Tibial nerve (tissue), 4 donors: ENCODE data around the gene DCAF6. TPM values are rescaled to one million over a fixed set of nuclear protein-coding genes. Genes with fewer than 3 reads are reported as not detected.

Experiments
- DNase-seq, 2 donors: peaks; one replicate each; pipeline ENCODE4 v3.0.0-alpha.2; 2019; ENCODE audit warnings: low spot score in 2 of 2
- H3K27ac ChIP-seq, 4 donors: fragments of 200-600 bp; sonication (generic) in 3 of 4; one replicate each; pipeline ENCODE4 v1.5.1; 2017 to 2019; ENCODE audit warnings: mild to moderate bottlenecking in 1 of 4
- H3K27me3 ChIP-seq, 2 donors: fragments of 200-600 bp; sonication (generic) in 1 of 2; one replicate each; pipeline versions ENCODE4 v1.5.1 to v1.6.0; 2017 to 2019
- H3K36me3 ChIP-seq, 3 donors: fragments of 200-600 bp; sonication (generic); one replicate each; pipeline ENCODE4 v1.5.1; 2018 to 2019
- H3K4me1 ChIP-seq, 4 donors: fragments of 200-600 bp; sonication (generic) in 3 of 4; one replicate each; pipeline ENCODE4 v1.5.1; 2017 to 2019
- H3K4me3 ChIP-seq, 4 donors: fragments of 200-600 bp; sonication (generic) in 3 of 4; one replicate each; pipeline ENCODE4 v1.5.1; 2017 to 2019; ENCODE audit warnings: mild to moderate bottlenecking in 1 of 4, moderate library complexity in 1 of 4
- H3K9me3 ChIP-seq, 4 donors: fragments of 200-600 bp; sonication (generic) in 3 of 4; one replicate each; pipeline ENCODE4 v1.5.1; 2017 to 2019
- EP300 ChIP-seq, 2 donors: sonication (generic); formaldehyde crosslinking; IDR thresholded peaks; one replicate each; pipeline ENCODE4 v1.6.1; 2017; ENCODE audit warnings: antibody characterized with exemption in 2 of 2, mild to moderate bottlenecking in 1 of 2
- POLR2A ChIP-seq, 2 donors: fragments of 450-650 bp; IDR thresholded peaks; one replicate each; pipeline ENCODE4 v1.6.1; 2017; ENCODE audit warnings: antibody characterized with exemption in 2 of 2, mild to moderate bottlenecking in 2 of 2, moderate library complexity in 2 of 2
- WGBS, 2 donors: methylation state at CpG; one replicate each; pipeline ENCODE4 v1.1.5; 2018; 5-methylcytosine and 5-hydroxymethylcytosine counted together
- total RNA-seq, 4 donors: library from RNA; depleted of rRNA; stranded (reverse); fragments of >200 nt; gene quantifications; one replicate each; pipeline ENCODE4 v1.1.0, GENCODE V29; 2016
- TF ChIP-seq, protein P1 (sequence below), 5 experiments: fragments of 200-600 bp in 3 of 5; fragments of 450-650 bp in 2 of 5; sonication (generic) in 3 of 5; IDR thresholded peaks; one replicate each; pipeline ENCODE4 v1.5.1; 2016 to 2019; ENCODE audit warnings: antibody characterized with exemption in 5 of 5, mild to moderate bottlenecking in 3 of 5, moderate library complexity in 2 of 5

Gene DCAF6
- total RNA-seq, 4 donors from 2014 or later, result 75.7 to 118 (median 77.4) TPM

DNA sequence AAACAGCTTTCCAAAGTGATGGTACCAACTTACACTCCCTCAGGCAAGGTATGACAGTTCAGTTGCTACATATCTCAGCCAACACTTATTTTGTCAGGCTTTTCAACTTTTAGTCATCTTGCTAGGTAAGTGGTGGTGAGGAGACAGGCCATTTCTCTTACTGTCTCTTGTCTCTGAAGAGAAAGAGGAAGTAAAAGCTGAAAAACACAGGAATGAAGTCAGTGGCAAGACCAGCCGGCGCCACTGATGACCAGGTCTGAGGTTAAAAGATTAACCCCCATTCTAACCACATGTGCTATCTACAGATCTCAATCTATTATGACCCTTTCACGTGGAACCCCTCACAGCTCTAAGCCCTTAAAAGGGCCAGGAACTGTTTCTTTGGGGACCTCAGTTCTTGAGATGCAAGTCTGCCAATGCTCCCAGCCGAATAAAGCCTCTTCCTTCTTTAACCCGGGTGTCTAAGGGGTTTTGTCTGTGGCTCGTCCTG, 26.7 kb upstream of the DCAF6 start:
- H3K9me3 ChIP-seq, result peaks cover 0 to 5% (median 0%) of the 10 kb centered on the region in 4 donors
- H3K36me3 ChIP-seq, result no peaks in the 10 kb centered on the region
- no peak overlapping the region for H3K4me3 ChIP-seq
- no peaks in the 10 kb centered on the region for H3K4me1 ChIP-seq
- WGBS, 2 donors, result 87 to 89% methylated on average over 6 of the region's 6 CpGs
- no peak overlapping the region for H3K27ac ChIP-seq
- no peak for DNase-seq
- TF ChIP-seq, protein P1, sequence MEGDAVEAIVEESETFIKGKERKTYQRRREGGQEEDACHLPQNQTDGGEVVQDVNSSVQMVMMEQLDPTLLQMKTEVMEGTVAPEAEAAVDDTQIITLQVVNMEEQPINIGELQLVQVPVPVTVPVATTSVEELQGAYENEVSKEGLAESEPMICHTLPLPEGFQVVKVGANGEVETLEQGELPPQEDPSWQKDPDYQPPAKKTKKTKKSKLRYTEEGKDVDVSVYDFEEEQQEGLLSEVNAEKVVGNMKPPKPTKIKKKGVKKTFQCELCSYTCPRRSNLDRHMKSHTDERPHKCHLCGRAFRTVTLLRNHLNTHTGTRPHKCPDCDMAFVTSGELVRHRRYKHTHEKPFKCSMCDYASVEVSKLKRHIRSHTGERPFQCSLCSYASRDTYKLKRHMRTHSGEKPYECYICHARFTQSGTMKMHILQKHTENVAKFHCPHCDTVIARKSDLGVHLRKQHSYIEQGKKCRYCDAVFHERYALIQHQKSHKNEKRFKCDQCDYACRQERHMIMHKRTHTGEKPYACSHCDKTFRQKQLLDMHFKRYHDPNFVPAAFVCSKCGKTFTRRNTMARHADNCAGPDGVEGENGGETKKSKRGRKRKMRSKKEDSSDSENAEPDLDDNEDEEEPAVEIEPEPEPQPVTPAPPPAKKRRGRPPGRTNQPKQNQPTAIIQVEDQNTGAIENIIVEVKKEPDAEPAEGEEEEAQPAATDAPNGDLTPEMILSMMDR (IDR thresholded peaks at IDR 0.05), result no peak
- no peak for TF ChIP-seq EP300 (IDR thresholded peaks at IDR 0.05)
- TF ChIP-seq POLR2A (IDR thresholded peaks at IDR 0.05), result no peak
- H3K27me3 ChIP-seq, result no peaks in the 10 kb centered on the region

GRCh38 chr1:167910530-167910929, 26.0 kb upstream of the DCAF6 start:
- DNase-seq, result no peak
- WGBS, 2 donors, result 70 to 81% methylated on average over 2 of the region's 2 CpGs
- no peak overlapping the region for H3K27ac ChIP-seq
- H3K4me3 ChIP-seq, result no peak overlapping the region
- H3K36me3 ChIP-seq, result peaks cover 0 to 6% (median 0%) of the 10 kb centered on the region in 3 donors
- H3K4me1 ChIP-seq, result no peaks in the 10 kb centered on the region
- TF ChIP-seq POLR2A (IDR thresholded peaks at IDR 0.05) (no peak), EP300 (IDR thresholded peaks at IDR 0.05) (no peak)
- TF ChIP-seq, protein P1 (IDR thresholded peaks at IDR 0.05), result no peak
- no peaks in the 10 kb centered on the region for H3K27me3 ChIP-seq
- peaks cover 0 to 5% (median 0%) of the 10 kb centered on the region in 4 donors for H3K9me3 ChIP-seq

GRCh38 chr1:167911413-167911812, 25.1 kb upstream of the DCAF6 start:
- no peak for TF ChIP-seq POLR2A (IDR thresholded peaks at IDR 0.05)
- TF ChIP-seq, protein P1 (IDR thresholded peaks at IDR 0.05), result no peak
- TF ChIP-seq EP300 (IDR thresholded peaks at IDR 0.05), result no peak
- no peak overlapping the region for H3K27ac ChIP-seq
- no peak overlapping the region for H3K4me3 ChIP-seq
- no peak for DNase-seq
- 50 to 52% methylated on average over 8 of the region's 8 CpGs for WGBS, 2 donors
- H3K4me1 ChIP-seq, result no peaks in the 10 kb centered on the region
- peaks cover 0 to 13% (median 6%) of the 10 kb centered on the region in 3 donors for H3K36me3 ChIP-seq
- H3K9me3 ChIP-seq, result peaks cover 0 to 5% (median 0%) of the 10 kb centered on the region in 4 donors
- H3K27me3 ChIP-seq, result no peaks in the 10 kb centered on the region

GRCh38 chr1:167912294-167912693, 24.2 kb upstream of the DCAF6 start:
- TF ChIP-seq EP300 (IDR thresholded peaks at IDR 0.05) (no peak), POLR2A (IDR thresholded peaks at IDR 0.05) (no peak)
- TF ChIP-seq, protein P1 (IDR thresholded peaks at IDR 0.05), result no peak
- no peaks in the 10 kb centered on the region for H3K27me3 ChIP-seq
- H3K27ac ChIP-seq, result no peak overlapping the region
- H3K4me1 ChIP-seq, result no peaks in the 10 kb centered on the region
- no peak for DNase-seq
- H3K9me3 ChIP-seq, result peaks cover 0 to 5% (median 0%) of the 10 kb centered on the region in 4 donors
- WGBS, 2 donors, result 73 to 74% methylated on average over 7 of the region's 7 CpGs
- no peak overlapping the region for H3K4me3 ChIP-seq
- peaks cover 0 to 21% (median 7%) of the 10 kb centered on the region in 3 donors for H3K36me3 ChIP-seq

GRCh38 chr1:167913895-167914496, 22.5 kb upstream of the DCAF6 start, which contains the start of gene ADCY10:
ADCY10 (minus strand) TSS chr1:167914134; CDS start chr1:167905140, 8,994 bp downstream.
- no peak within 1 kb of the TSS for H3K27ac ChIP-seq
- WGBS, 2 donors, result 80 to 87% methylated on average over 9 of the region's 9 CpGs
- no peak within 1 kb of the TSS for H3K4me3 ChIP-seq
- peaks cover 0 to 5% (median 0%) of the 10 kb centered on the region in 4 donors for H3K9me3 ChIP-seq
- H3K36me3 ChIP-seq, result peaks cover 0 to 31% (median 7%) of the 10 kb centered on the region in 3 donors
- TF ChIP-seq POLR2A (IDR thresholded peaks at IDR 0.05), result no peak
- TF ChIP-seq EP300 (IDR thresholded peaks at IDR 0.05), result no peak
- TF ChIP-seq, protein P1 (IDR thresholded peaks at IDR 0.05), result no peak
- H3K27me3 ChIP-seq, result no peaks in the 10 kb centered on the region
- no peaks in the 10 kb centered on the region for H3K4me1 ChIP-seq
- no peak for DNase-seq
